HepG2 (cell line): ENCODE data around the gene BCAR3. TPM values are rescaled to one million over a fixed set of nuclear protein-coding genes. Genes with fewer than 3 reads are reported as not detected.
A peak's percentile ranks its signal among the peaks of the same experiment; 100 is the strongest.

Experiments
- AGO2 ChIP-seq: fragments of 200-400 bp; formaldehyde crosslinking; optimal IDR thresholded peaks from 2 replicates; pipeline ENCODE3; 2017; ENCODE audit warnings: mild to moderate bottlenecking, low read depth, low read length, moderate library complexity
- ATF7 ChIP-seq, 2 experiments: fragments of 450-650 bp in 1 of 2; sonication (generic) in 1 of 2; formaldehyde crosslinking in 1 of 2; IDR thresholded peaks; 2 replicates each; pipeline versions ENCODE4 v1.4.0 to v1.6.1; 2016 to 2020; ENCODE audit warnings: antibody characterized with exemption in 1 of 2, mild to moderate bottlenecking in 1 of 2, missing genetic modification reagents in 1 of 2
- BRD4 ChIP-seq: sonication (generic); formaldehyde crosslinking; IDR thresholded peaks from 2 replicates; pipeline ENCODE4 v1.4.0; 2020; ENCODE audit warnings: missing genetic modification reagents
- CENPT ChIP-seq: sonication (generic); formaldehyde crosslinking; IDR thresholded peaks from 2 replicates; pipeline ENCODE4 v1.8.0; 2022; ENCODE audit warnings: low read depth, mild to moderate bottlenecking, moderate library complexity, missing genetic modification reagents
- DNMT1 ChIP-seq: sonication (generic); formaldehyde crosslinking; IDR thresholded peaks from 2 replicates; pipeline ENCODE4 v1.5.1; 2020; ENCODE audit warnings: mild to moderate bottlenecking, missing genetic modification reagents
- EEA1 ChIP-seq: sonication (generic); formaldehyde crosslinking; IDR thresholded peaks from 2 replicates; pipeline ENCODE4 v1.5.1; 2020; ENCODE audit warnings: mild to moderate bottlenecking, missing genetic modification reagents, borderline replicate concordance
- FOXA1 ChIP-seq, 2 experiments: fragments of 450-650 bp in 1 of 2; sonication (generic) in 1 of 2; formaldehyde crosslinking in 1 of 2; IDR thresholded peaks; 2 replicates each; pipeline versions ENCODE4 v1.4.0 to v1.6.1; 2016 to 2020; ENCODE audit warnings: missing genetic modification reagents in 1 of 2
- GABPA ChIP-seq, 2 experiments: IDR thresholded peaks; 2 replicates each; pipeline ENCODE4 v1.6.1; 2011 to 2016; ENCODE audit warnings: low read depth in 2 of 2, low read length in 1 of 2, missing biosample characterization in 1 of 2, missing genetic modification characterization in 1 of 2
- HDAC1 ChIP-seq: sonication (generic); formaldehyde crosslinking; IDR thresholded peaks from 2 replicates; pipeline ENCODE4 v1.5.1; 2020; ENCODE audit warnings: mild to moderate bottlenecking, missing genetic modification reagents
- HOXA5 ChIP-seq: sonication (generic); formaldehyde crosslinking; IDR thresholded peaks from 2 replicates; pipeline ENCODE4 v1.4.0; 2020; ENCODE audit warnings: missing genetic modification reagents
- IKZF1 ChIP-seq: fragments of 450-650 bp; IDR thresholded peaks from 2 replicates; pipeline ENCODE4 v1.7.1; 2016
- KDM4B ChIP-seq: sonication (generic); formaldehyde crosslinking; IDR thresholded peaks from 2 replicates; pipeline ENCODE4 v1.4.0; 2020; ENCODE audit warnings: missing genetic modification reagents
- MEIS2 ChIP-seq: sonication (generic); formaldehyde crosslinking; IDR thresholded peaks from 2 replicates; pipeline ENCODE4 v1.9.0; 2021; ENCODE audit warnings: mild to moderate bottlenecking, missing genetic modification reagents
- RARA ChIP-seq: IDR thresholded peaks from 2 replicates; pipeline ENCODE4 v1.6.1; 2016; ENCODE audit warnings: missing genetic modification reagents, missing compliant biosample characterization
- RCOR2 ChIP-seq: IDR thresholded peaks from 2 replicates; pipeline ENCODE4 v1.6.1; 2016; ENCODE audit warnings: missing biosample characterization, missing genetic modification reagents
- RFX3 ChIP-seq: IDR thresholded peaks from 2 replicates; pipeline ENCODE4 v1.6.1; 2016; ENCODE audit warnings: missing biosample characterization, missing genetic modification reagents
- YEATS2 ChIP-seq: sonication (generic); formaldehyde crosslinking; IDR thresholded peaks from 2 replicates; pipeline ENCODE4 v1.4.0; 2020; ENCODE audit warnings: missing genetic modification reagents, borderline replicate concordance
- ZBTB4 ChIP-seq: sonication (generic); formaldehyde crosslinking; IDR thresholded peaks from 2 replicates; pipeline ENCODE4 v1.4.0; 2020; ENCODE audit warnings: missing genetic modification reagents, mild to moderate bottlenecking, borderline replicate concordance
- ZKSCAN8 ChIP-seq: IDR thresholded peaks from 2 replicates; pipeline ENCODE4 v1.6.1; 2016; ENCODE audit warnings: borderline replicate concordance, missing genetic modification reagents, missing compliant biosample characterization
- ZNF260 ChIP-seq: sonication (generic); formaldehyde crosslinking; IDR thresholded peaks from 2 replicates; pipeline ENCODE4 v1.4.0; 2020; ENCODE audit warnings: missing genetic modification reagents, low read depth, mild to moderate bottlenecking, borderline replicate concordance
- ZNF431 ChIP-seq: sonication (generic); formaldehyde crosslinking; IDR thresholded peaks from 2 replicates; pipeline ENCODE4 v1.9.0; 2022; ENCODE audit warnings: missing genetic modification reagents, low read depth, mild to moderate bottlenecking, borderline replicate concordance
- ZNF510 ChIP-seq: sonication (generic); formaldehyde crosslinking; IDR thresholded peaks from 2 replicates; pipeline ENCODE4 v1.4.0; 2020; ENCODE audit warnings: low read depth, mild to moderate bottlenecking, missing genetic modification reagents
- ZNF567 ChIP-seq: sonication (generic); formaldehyde crosslinking; IDR thresholded peaks from 2 replicates; pipeline ENCODE4 v1.8.1; 2023; ENCODE audit warnings: mild to moderate bottlenecking, missing genetic modification reagents, borderline replicate concordance
- ZNF652 ChIP-seq: IDR thresholded peaks from 2 replicates; pipeline ENCODE4 v1.6.1; 2016; ENCODE audit warnings: low read depth, borderline replicate concordance
- ZNF761 ChIP-seq: sonication (generic); formaldehyde crosslinking; conservative IDR thresholded peaks from 2 replicates; pipeline ENCODE4 v1.4.0; 2020; ENCODE audit warnings: mild to moderate bottlenecking, missing genetic modification reagents
- ZNF777 ChIP-seq: sonication (generic); formaldehyde crosslinking; IDR thresholded peaks from 2 replicates; pipeline ENCODE4 v1.4.0; 2020; ENCODE audit warnings: missing genetic modification reagents
- ZSCAN21 ChIP-seq: sonication (generic); formaldehyde crosslinking; IDR thresholded peaks from 2 replicates; pipeline ENCODE4 v1.8.0; 2022; ENCODE audit warnings: mild to moderate bottlenecking, missing genetic modification reagents, moderate library complexity, borderline replicate concordance
- ZSCAN31 ChIP-seq: sonication (generic); formaldehyde crosslinking; IDR thresholded peaks from 2 replicates; pipeline ENCODE4 v1.5.0; 2020; ENCODE audit warnings: low read depth, mild to moderate bottlenecking, missing genetic modification reagents
- polyA plus RNA-seq, 8 experiments: library from polyadenylated mRNA; depleted of rRNA in 3 of 8; stranded (reverse) in 7 of 8; unstranded in 1 of 8; fragments of >200 nt; fragmentation: Illumina TruSeq in 4 of 8; extraction: Trizol in 4 of 8; gene quantifications; 2 replicates each; pipeline versions ENCODE4 v1.2.1 to v1.2.3, GENCODE V29; 2011 to 2016; ENCODE audit warnings: low read depth in 4 of 8, missing spikeins in 1 of 8, mixed read lengths in 1 of 8; ENCODE audit not compliant: insufficient read depth in 1 of 8
- total RNA-seq, 5 experiments: library from RNA; depleted of rRNA; stranded (reverse); fragments of >200 nt; fragmentation: Illumina TruSeq; extraction: Trizol; gene quantifications; 2 replicates each; pipeline ENCODE4 v1.2.3, GENCODE V29; 2016; ENCODE audit warnings: low read depth in 1 of 5

Gene BCAR3
- total and polyA plus RNA-seq, 2 of the 13 experiments (the other 11 are each of a cell fraction or from before 2014, with no cell fraction given) = 3.6 to 4.8 TPM

- TF ChIP-seq ZNF510 (CRISPR knock-in tag) (0 out of 2 replicates have a peak, but pooled peaks have one; percentile 70), MEIS2 (CRISPR knock-in tag) (no peak; the same call in 1 of the 2 replicates), HDAC1 (CRISPR knock-in tag) (peak; percentile 51), ZNF777 (CRISPR knock-in tag) (0 out of 2 replicates have a peak, but pooled peaks have one; percentile 15), ZNF761 (0 out of 2 replicates have a peak, but pooled peaks have one; percentile 9), YEATS2 (CRISPR knock-in tag) (0 out of 2 replicates have a peak, but pooled peaks have one; percentile 19), AGO2 (no peak), BRD4 (CRISPR knock-in tag) (peak; percentile 7; the same call in 1 of the 2 replicates), KDM4B (CRISPR knock-in tag) (0 out of 2 replicates have a peak, but pooled peaks have one; percentile 64), RCOR2 (CRISPR knock-in tag) (peak; percentile 43), ZKSCAN8 (CRISPR knock-in tag) (peak; percentile 60; the same call in 1 of the 2 replicates), ATF7 (IDR thresholded peaks at IDR 0.05) (no peak), ATF7 (CRISPR knock-in tag; IDR thresholded peaks at IDR 0.05) (0 out of 2 replicates have a peak, but pooled peaks have one; percentile 41), ZNF567 (CRISPR knock-in tag) (peak; percentile 56; the same call in 1 of the 2 replicates), RARA (no peak), EEA1 (CRISPR knock-in tag) (0 out of 2 replicates have a peak, but pooled peaks have one; percentile 7), CENPT (CRISPR knock-in tag) (0 out of 2 replicates have a peak, but pooled peaks have one; percentile 24), IKZF1 (no peak), RFX3 (CRISPR knock-in tag) (peak; percentile 65; the same call in 1 of the 2 replicates), ZNF260 (CRISPR knock-in tag) (no peak), ZBTB4 (CRISPR knock-in tag) (peak; percentile 28; the same call in 1 of the 2 replicates), ZSCAN31 (CRISPR knock-in tag) (peak; percentile 6; the same call in 1 of the 2 replicates), ZNF652 (CRISPR knock-in tag) (no peak), HOXA5 (CRISPR knock-in tag) (no peak), DNMT1 (CRISPR knock-in tag) (peak; percentile 38; the same call in 1 of the 2 replicates), ZSCAN21 (CRISPR knock-in tag) (peak; percentile 7; the same call in 1 of the 2 replicates), ZNF431 (peak; percentile 20; the same call in 1 of the 2 replicates), GABPA (IDR thresholded peaks at IDR 0.05; ENCODE audit: low read depth, low read length) (no peak), GABPA (CRISPR knock-in tag; IDR thresholded peaks at IDR 0.05; ENCODE audit: low read depth) (peak; percentile 33; the same call in 1 of the 2 replicates), FOXA1 (IDR thresholded peaks at IDR 0.05) (no peak), FOXA1 (CRISPR knock-in tag; IDR thresholded peaks at IDR 0.05) (0 out of 2 replicates have a peak, but pooled peaks have one; percentile 5)
Measured at GRCh38 chr1:93616996-93617669, 64.5 kb downstream of the BCAR3 start (continued).
